Skeletal muscle satellite cell (primary cell): ENCODE results near the gene QPCT.
"Not testable (repeated sequence)": the region's sequence is repeated elsewhere in the genome, so short reads cannot be mapped to it uniquely, and the experiment has no call there.

ENCODE experiments used
- H3K27me3 ChIP-seq: 2 replicates; pipeline ENCODE4 v1.7.0; 2013; ENCODE audit warnings: low read length; ENCODE audit not compliant: control insufficient read depth, insufficient read depth
- H3K36me3 ChIP-seq: 2 replicates; pipeline ENCODE4 v1.7.0; 2013; ENCODE audit warnings: mild to moderate bottlenecking, control low read depth, low read length; ENCODE audit not compliant: insufficient read depth
- H3K4me1 ChIP-seq: 2 replicates; pipeline ENCODE4 v1.7.0; 2013; ENCODE audit warnings: low read length; ENCODE audit not compliant: control insufficient read depth, insufficient read depth
- H3K4me2 ChIP-seq: 2 replicates; pipeline ENCODE4 v1.7.0; 2013; ENCODE audit warnings: mild to moderate bottlenecking, low read length
- H3K4me3 ChIP-seq: 2 replicates; pipeline ENCODE4 v1.7.0; 2013; ENCODE audit warnings: low read length
- H3K9ac ChIP-seq: 2 replicates; pipeline ENCODE4 v1.7.0; 2013; ENCODE audit warnings: mild to moderate bottlenecking, low read depth, low read length, moderate library complexity
- H3K9me3 ChIP-seq: replicated peaks from 2 replicates; pipeline ENCODE4 v1.7.0; 2013; ENCODE audit warnings: mild to moderate bottlenecking, control low read depth, low read length

QPCT gene

DNA sequence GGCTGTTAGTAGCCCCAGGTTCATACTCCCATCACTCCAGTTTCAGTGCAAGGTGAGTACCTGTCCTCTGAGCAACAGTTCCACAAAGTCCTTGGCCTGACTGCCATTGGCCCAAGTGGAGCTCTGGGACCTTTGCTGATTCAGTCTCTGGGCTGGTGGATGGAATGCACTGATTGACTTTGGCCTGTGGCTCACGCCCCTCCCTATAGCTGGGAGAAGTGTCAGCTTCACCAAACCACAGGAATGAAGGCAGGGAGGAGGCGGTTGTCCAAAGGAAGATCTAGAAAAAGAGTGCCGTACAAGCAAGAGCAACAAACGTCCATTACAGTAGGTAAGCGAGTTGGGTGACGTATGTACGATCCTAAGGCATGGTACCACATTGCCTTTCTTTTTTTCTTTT is 34.0 kb downstream of the QPCT start:
- Histone ChIP-seq H3K4me1 (peaks cover 47% of the 10 kb centered on the region), H3K36me3 (no peaks in the 10 kb centered on the region), H3K27me3 (no peaks in the 10 kb centered on the region), H3K9me3 (no peaks in the 10 kb centered on the region), H3K4me2 (no peak overlapping the region), H3K4me3 (no peak overlapping the region), H3K9ac (no peak overlapping the region)

DNA sequence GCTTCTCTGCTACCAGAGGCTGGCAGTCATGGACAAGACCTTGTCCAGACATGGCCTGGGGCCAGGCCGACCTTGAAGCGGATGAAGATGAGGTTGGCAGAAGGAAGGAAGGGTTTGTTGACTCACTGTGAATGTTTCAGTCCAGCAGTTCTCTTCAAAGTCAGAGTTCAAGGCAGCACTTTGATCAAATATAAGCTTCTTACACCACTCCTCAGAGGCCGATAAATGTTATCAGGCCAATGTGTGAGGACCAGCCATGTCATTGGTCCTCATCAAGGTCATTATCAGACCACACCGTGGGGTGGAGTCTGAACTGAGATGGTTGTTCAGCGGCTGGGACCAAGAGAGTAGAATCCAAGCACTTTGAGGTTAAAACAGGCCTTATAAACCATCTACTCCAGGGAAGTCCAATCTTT is 35.5 kb downstream of the QPCT start:
- Histone ChIP-seq H3K4me2 (no peak overlapping the region), H3K36me3 (no peaks in the 10 kb centered on the region), H3K9me3 (no peaks in the 10 kb centered on the region), H3K27me3 (no peaks in the 10 kb centered on the region), H3K4me1 (peaks cover 47% of the 10 kb centered on the region), H3K9ac (no peak overlapping the region), H3K4me3 (no peak overlapping the region)

DNA sequence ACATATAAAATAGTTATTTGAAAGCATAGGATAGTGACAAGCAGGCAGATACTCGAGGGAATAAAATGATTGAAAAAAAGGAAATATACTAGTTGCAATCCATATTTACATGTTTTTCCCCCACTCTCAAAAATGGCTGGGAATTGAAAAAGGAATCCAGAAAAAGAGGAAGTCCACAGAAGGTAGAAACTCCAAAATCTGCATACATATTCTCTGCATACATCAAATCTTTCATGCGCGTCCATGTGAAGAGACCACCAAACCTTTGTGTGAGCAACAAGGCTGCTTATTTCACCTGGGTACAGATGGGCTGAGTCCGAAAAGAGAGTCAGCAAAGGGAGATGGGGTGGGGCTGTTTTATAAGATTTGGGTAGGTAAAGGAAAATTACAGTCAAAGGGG is 36.4 kb downstream of the QPCT start:
- H3K4me2 ChIP-seq, H3K36me3 ChIP-seq, H3K27me3 ChIP-seq, H3K4me3 ChIP-seq, H3K9ac ChIP-seq, H3K9me3 ChIP-seq: not testable (repeated sequence)
- H3K4me1 ChIP-seq, result peaks cover 40% of the 10 kb centered on the region

DNA sequence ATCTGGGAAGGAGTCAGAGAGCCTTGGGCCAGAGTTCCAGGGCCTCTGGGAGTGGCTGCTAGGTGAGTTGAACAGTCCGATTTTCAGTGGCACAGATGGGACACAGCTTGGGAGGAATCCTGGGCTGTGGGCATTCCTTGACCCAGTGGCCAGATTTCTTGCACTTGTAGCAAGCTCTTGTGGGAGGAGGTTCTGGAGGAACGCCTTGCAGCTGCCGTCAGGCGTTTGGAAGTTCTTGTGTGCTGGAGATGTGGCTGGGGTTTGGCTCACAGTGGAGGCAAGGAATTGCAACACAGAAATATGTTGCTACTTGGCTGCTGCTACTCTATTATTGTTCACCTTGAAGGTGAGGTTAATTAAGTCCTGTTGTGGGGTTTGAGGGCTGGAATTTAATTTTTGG is 39.8 kb downstream of the QPCT start:
- not testable (repeated sequence) for H3K9ac ChIP-seq, H3K4me2 ChIP-seq, H3K36me3 ChIP-seq, H3K4me3 ChIP-seq, H3K9me3 ChIP-seq, H3K27me3 ChIP-seq
- peaks cover 25% of the 10 kb centered on the region for H3K4me1 ChIP-seq

DNA sequence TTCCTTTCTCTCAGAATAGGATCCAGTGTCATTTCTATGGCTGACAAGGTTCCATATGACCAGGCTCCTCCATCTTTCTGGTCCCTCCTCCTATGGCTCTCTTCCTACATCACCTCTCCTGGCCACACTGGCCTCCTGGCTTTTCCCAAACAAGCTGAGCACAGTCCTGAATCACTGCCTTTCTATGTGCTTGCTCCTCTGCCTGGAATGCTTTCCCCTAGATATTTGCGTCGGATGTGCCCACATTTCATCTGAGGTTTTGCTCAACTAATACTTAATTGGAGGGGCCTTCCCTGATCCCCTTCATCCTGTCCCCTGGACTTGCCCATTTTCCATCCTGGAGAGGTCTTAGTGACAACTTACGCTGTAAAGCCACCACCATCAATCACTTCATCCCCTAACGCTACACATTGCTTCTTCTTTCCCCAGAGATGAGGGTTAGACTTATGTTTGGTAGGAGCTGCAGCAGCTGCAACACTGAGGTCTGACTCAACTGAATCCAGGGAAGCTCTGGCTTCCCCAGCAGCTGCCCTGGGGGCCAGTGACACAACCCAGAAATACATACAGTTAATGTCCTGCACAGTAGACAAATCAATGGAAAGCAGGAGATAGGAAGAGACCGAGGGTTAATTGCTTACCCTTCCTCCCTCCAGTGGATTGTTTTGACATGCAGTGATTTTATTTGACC is 42.9 kb downstream of the QPCT start:
- H3K27me3 ChIP-seq, result no peaks in the 10 kb centered on the region
- H3K4me3 ChIP-seq, result no peak overlapping the region
- H3K36me3 ChIP-seq, result no peaks in the 10 kb centered on the region
- H3K9me3 ChIP-seq, result no peaks in the 10 kb centered on the region
- H3K4me2 ChIP-seq, result peak overlapping the region; percentile 35
- H3K9ac ChIP-seq, result no peak overlapping the region
- peaks cover 40% of the 10 kb centered on the region for H3K4me1 ChIP-seq

DNA sequence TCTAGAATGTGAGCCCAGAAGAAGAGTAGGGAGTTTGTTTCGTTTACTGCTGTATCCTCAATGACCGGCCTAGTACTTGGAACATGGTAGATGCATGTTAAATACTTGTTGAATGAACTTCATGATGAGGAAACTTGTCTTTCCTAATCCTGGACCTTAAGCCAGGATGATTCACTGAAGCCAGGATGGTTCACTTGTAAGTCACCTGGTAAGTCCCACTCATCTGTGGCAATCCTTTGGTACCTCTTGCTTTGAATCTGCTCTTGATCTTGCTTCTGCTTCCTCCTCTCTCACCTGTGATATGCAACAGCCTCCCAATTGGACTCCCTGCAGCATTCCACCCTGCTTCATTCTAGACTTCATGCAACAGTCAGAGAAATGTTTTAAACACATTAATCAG is 43.6 kb downstream of the QPCT start:
- Histone ChIP-seq H3K27me3 (no peaks in the 10 kb centered on the region), H3K9ac (no peak overlapping the region), H3K9me3 (no peaks in the 10 kb centered on the region), H3K4me2 (peak overlapping the region; percentile 35), H3K36me3 (no peaks in the 10 kb centered on the region), H3K4me1 (peaks cover 40% of the 10 kb centered on the region), H3K4me3 (no peak overlapping the region)

DNA sequence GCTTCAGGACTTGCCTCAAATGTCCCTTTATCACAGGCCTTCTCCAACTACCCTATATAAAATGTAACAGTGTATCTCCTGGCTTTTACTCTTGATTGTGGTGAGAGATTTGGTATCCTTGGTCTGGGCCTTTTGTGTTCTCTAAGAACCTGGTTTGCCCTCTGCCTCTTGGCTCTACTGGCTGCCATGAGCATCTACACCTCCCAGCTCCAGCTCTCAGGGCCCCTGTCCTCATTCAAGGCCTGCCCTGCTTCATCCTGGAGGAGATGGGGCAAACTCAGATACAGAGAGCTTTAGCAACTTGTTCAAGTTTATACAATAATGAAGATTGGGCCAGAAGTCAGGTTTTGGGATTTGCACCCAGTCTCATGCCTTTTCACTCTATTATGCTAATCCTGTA is 45.0 kb downstream of the QPCT start:
- no peaks in the 10 kb centered on the region for H3K36me3 ChIP-seq
- no peaks in the 10 kb centered on the region for H3K9me3 ChIP-seq
- H3K4me2 ChIP-seq, result no peak overlapping the region
- no peak overlapping the region for H3K4me3 ChIP-seq
- H3K9ac ChIP-seq, result no peak overlapping the region
- no peaks in the 10 kb centered on the region for H3K27me3 ChIP-seq
- H3K4me1 ChIP-seq, result peaks cover 40% of the 10 kb centered on the region

DNA sequence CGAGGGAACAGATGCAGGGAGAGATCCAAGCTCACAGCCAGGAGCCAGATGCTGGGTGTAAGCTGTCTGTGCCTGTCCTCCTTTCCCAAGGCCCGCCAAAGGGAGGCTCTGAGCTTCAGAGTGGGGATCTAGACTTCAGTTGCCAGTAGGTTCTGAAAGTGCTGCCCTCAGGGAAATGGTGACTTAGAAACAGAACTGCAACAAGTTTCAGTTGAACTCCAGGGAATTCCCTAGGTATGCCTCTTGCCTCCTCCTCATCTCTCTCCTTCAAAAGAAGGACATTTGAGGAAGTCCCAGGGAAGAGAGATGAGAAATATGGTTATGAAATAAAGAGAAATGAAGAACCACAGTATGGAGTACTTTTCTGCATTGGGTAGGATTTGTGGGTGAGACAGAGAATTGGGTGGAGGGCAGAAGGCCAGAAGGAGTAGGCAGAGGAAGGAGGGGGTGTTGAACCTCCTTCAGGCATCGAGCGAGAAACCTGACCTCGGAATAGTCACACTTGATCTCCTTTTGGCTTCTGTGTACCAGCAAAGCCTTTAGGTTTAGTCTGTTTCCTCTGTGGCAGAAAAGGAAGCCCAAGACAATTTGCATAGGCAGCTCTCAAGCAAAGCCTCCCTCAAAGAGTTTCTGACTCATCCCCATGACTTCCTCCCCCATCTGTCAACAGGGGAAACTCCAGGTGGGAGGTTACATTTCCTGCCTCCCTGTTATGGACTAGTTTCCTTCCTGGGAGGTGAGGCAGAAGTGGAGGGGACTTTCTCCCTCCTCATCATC is 45.7 kb downstream of the QPCT start:
- H3K9me3 ChIP-seq, result no peaks in the 10 kb centered on the region
- no peak overlapping the region for H3K9ac ChIP-seq
- no peaks in the 10 kb centered on the region for H3K36me3 ChIP-seq
- H3K4me1 ChIP-seq, result peaks cover 40% of the 10 kb centered on the region
- H3K4me2 ChIP-seq, result peak overlapping the region; percentile 56
- H3K27me3 ChIP-seq, result no peaks in the 10 kb centered on the region
- peak overlapping the region; percentile 21 for H3K4me3 ChIP-seq

DNA sequence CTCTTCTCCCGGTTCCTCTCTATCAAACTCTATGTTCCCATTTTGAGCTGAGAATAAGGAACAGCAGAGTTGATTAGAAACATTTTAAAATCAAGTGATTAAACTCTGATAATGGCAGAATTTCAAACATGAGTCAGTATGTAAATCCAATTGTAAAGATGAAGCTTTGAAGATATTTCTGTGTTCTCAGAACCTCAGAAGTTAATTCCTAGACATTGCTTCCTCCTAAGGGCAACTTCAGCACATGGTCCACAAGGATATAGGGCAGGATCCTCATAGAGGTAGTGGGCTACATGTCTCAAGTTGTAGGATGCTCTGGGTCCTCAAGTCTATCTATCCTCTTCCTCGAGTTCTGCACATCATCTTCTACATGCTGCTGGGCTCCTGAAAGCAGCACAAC is 46.3 kb downstream of the QPCT start:
- Histone ChIP-seq H3K4me1 (peaks cover 40% of the 10 kb centered on the region), H3K4me3 (no peak overlapping the region), H3K9me3 (no peaks in the 10 kb centered on the region), H3K36me3 (no peaks in the 10 kb centered on the region), H3K4me2 (peak overlapping the region; percentile 5), H3K27me3 (no peaks in the 10 kb centered on the region), H3K9ac (no peak overlapping the region)

DNA sequence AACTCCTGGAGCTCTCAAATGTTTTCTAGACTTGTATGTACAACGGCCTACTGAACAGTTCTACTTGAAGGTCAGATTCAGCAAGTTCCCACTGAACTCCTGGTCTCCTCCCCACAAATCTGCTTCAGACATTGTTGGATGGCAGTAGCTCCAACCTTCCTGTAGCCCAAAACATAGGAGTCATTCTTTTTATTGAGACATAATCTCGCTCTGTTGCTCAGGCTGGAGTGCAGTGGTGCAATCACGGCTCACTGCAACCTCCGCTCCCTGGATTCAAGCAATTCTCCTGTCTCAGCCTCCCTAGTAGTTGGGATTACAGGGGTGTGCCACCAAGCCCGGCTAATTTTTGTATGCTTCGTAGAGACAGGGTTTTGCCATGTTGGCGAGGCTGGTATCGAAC is 47.3 kb downstream of the QPCT start:
- Histone ChIP-seq H3K4me2 (no peak overlapping the region), H3K9ac (no peak overlapping the region), H3K36me3 (no peaks in the 10 kb centered on the region), H3K9me3 (no peaks in the 10 kb centered on the region), H3K27me3 (no peaks in the 10 kb centered on the region), H3K4me3 (no peak overlapping the region), H3K4me1 (peaks cover 40% of the 10 kb centered on the region)

DNA sequence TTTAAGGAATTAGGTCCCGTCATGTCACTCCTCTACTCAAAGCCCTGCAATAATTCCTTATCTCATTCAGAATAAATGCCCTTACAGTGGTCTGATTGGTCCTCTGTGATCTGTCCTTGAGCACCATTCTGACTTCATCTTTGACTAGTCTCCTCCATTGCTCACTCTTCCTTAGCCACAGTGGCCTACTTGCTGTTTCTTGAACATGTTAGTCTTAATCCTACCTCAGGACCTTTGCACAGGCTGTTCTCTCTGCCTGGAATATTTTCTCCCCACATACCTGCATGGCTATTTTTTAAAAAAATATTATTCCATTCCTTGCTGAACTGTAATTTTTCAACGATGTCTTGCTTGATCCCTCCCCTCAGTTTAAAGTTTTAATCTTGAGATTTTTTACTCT is 48.0 kb downstream of the QPCT start:
- Histone ChIP-seq H3K9ac (no peak overlapping the region), H3K4me2 (no peak overlapping the region), H3K36me3 (no peaks in the 10 kb centered on the region)

DNA sequence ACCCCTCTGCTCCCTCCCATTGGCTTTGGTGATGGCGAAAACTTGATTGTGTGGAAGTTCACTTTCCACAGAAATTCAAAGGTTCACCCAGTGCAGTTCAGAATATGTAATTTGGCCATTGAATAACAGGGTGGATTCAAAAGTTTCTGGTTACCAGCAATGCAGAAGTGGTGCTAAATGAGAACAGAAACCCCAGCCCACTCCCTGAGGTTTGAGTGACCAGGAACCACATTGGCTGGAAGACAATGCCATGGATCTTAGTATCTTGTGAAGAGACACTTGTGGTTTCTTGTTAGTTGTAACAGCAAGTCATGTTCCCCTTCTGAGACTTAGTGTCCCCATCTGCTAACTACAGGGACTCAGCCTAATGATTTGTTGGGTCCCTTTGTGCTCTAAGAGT is 49.8 kb downstream of the QPCT start:
- H3K4me3 ChIP-seq, result no peak overlapping the region
- H3K4me2 ChIP-seq, result no peak overlapping the region
- H3K9ac ChIP-seq, result no peak overlapping the region
- H3K36me3 ChIP-seq, result no peaks in the 10 kb centered on the region
- no peaks in the 10 kb centered on the region for H3K9me3 ChIP-seq
- H3K27me3 ChIP-seq, result no peaks in the 10 kb centered on the region
- H3K4me1 ChIP-seq, result peaks cover 23% of the 10 kb centered on the region

More for the DNA sequence above, 48.0 kb downstream of the QPCT start:
- H3K27me3 ChIP-seq, result no peaks in the 10 kb centered on the region
- peaks cover 34% of the 10 kb centered on the region for H3K4me1 ChIP-seq
- no peak overlapping the region for H3K4me3 ChIP-seq
- no peaks in the 10 kb centered on the region for H3K9me3 ChIP-seq
